Measurements from ENCODE around the gene RIC8A.

The RIC8A gene

DNA sequence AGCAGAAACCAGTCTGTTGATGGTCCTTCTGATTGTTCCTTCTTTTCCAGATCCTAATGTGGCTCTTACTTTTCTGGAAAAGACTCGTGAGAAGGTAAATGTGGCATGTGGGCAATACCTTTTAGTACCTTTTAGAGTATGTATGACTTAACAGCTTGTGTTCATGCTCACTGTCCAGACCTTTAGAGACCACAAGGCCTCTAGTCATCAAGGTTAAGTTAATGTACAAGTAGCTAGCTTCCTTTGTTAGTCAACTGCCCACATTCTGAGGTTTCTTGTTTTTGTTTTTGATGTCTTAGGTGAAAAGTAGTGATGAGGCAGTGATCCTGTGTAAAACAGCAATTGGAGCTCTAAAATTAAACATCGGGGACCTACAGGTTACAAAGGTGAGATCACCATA lies 36.9 kb downstream of the RIC8A start:
- DNase-seq (ENCODE audit: low spot score) = no peak

DNA sequence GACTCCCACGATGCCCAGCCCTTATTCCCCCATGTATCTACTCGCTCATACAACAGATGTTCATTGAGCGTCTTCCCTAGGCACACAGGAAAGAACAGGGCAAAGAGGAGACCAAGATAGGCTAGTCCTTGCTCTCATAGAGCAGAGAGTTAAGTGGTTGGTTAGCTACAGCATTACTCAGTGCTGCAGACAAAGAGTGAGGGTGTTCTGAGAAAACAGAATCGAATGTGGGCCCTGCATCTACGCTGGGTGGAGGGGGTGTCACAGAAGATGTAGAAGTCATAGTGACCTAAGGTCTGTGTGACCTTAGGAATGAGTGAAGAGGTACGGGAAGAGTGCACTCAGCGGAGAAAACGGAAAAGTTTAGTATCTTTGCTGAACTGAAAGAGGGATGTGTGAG lies 41.6 kb downstream of the RIC8A start:
- no peak for DNase-seq (ENCODE audit: low spot score)

GRCh38 chr11:250274-250673 lies 42.8 kb downstream of the RIC8A start:
- no peak for DNase-seq (ENCODE audit: low spot score)

- no peak for DNase-seq (ENCODE audit: low spot score)
Measured at GRCh38 chr11:250740-251299, 43.3 kb downstream of the RIC8A start.

GRCh38 chr11:251550-251949 lies 44.0 kb downstream of the RIC8A start:
- no peak for DNase-seq (ENCODE audit: low spot score)

DNA sequence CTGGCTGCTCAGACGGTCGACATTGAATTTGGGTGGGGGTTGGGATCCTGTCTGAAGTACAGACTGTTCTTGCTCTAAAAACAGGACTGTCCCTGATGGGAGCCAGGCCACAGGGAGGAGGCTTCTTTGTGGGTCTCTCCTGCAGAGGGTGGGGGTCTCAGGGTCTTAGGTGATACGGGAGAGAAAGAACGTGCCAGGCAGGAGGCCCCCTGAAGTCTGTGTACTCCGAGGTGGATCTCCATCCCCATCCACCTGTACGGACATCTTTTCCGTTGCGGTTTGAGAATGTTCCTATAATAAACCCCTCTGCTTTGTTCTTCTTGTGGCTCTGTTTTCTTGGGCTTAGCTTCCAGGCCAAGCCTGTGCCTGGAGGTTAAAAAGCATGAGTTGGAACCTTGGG lies 45.2 kb downstream of the RIC8A start:
- no peak for DNase-seq (ENCODE audit: low spot score)

DNA sequence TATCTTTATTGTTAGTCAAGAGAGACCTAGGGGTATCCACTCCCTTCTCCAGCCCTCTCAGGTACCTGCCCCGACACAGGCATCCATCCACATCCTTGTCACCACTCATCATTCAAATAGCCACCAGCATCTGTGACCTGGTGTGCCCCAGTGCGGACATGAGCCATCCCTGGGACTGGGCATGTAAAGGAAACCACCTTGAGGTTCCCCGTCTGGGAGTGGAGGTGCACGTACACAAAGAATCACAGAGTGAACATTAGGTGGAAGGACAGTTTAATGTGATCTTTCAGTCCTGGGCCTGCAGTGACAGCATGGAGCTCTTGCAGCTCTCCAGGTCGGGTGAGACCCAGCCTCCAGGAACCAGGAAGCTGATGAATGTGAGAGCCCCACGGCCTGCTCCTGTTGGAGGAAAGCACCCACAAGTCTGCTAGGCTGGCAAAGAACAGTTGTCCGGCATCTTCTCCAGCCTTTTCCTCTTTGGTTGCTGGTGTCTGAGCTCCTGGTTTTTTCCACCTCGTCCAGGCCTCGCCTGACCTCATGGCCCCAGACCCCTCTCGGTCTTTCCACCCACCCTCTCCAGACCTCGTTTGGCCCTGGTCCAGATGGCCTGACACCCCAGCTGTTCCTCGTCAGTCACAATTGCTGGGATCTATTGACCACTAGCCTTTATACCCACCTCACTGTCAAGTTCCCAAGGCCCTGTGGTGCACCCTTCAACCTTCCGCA lies 45.8 kb downstream of the RIC8A start:
- no peak for DNase-seq (ENCODE audit: low spot score)

- no peak for DNase-seq (ENCODE audit: low spot score)
Measured at GRCh38 chr11:253886-254270, 46.4 kb downstream of the RIC8A start.

- DNase-seq (ENCODE audit: low spot score) = no peak
Measured at GRCh38 chr11:255176-255575, 47.7 kb downstream of the RIC8A start.

- DNase-seq (ENCODE audit: low spot score) = no peak
Measured at GRCh38 chr11:255816-256215, 48.3 kb downstream of the RIC8A start.

DNA sequence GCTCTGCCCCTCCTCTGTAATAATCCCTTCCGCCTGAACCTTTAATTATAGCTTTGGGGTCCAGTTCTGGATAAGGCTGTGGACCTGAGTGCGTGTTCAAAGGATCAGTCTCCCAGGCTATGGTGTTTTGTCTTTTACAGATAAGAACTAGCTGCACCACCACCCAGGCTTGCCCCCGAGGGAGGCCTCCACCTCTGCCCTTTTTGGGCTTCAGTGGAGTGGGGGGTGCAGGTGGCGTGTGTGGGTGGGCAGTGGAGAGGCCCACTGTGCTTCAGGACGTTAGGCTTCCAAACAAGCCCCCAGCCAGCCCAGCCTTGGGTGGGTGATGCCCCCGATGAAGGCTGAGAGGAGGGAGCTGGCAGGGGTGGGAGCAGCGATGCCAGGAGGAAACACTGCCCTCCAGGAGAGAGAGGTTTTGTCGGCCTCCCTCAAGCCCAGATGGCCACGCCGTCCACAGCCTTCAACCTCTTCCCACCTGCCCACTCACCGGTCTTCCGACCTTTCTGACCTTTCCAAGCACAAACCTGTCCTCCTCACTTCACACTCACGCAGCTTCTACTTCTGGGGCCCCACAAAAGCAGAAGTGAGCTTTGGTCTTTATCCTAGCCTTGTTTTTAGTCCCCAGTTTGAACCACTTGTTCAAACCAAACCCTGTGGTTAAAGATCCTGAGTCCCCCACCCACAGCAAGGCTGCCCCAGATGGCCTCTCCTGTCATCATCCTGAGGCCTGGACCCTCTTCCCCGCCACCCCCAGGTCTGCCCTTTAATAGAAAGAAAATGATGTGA lies 49.6 kb downstream of the RIC8A start:
- no peak for DNase-seq (ENCODE audit: low spot score)

DNA sequence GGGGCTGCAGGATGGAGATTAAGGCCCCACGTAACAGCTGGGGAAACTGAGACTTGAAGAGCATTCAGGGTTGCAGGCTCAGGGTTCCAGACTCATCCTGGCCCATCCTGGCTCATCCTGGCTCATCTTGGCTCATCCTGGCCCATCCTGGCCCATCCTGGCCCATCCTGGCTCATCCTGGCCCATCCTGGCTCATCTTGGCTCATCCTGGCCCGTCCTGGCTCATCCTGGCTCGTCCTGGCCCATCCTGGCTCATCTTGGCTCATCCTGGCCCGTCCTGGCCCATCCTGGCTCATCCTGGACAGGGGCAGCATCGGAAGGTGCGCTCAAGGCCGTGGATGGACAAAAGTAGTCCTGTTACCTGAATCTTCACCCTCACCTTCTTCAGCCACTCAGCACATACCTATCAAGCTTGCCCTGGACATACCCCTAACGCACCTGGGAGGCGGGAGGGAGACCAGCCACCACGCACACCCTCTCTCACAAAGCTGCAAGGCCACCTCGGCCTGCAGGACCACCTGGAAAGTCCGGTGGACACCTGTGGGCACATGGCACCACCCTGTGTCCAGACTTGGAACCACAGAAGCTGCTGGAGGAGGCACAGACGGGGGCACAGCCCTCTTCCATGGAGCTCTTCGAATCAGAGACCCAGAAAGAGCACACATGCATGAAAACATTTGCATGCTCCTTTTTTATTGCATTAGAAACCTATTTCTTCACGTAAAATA lies 50.4 kb downstream of the RIC8A start:
- DNase-seq (ENCODE audit: low spot score) = no peak

- no peak for DNase-seq (ENCODE audit: low spot score)
Measured at GRCh38 chr11:259413-259812, 51.9 kb downstream of the RIC8A start.

DNA sequence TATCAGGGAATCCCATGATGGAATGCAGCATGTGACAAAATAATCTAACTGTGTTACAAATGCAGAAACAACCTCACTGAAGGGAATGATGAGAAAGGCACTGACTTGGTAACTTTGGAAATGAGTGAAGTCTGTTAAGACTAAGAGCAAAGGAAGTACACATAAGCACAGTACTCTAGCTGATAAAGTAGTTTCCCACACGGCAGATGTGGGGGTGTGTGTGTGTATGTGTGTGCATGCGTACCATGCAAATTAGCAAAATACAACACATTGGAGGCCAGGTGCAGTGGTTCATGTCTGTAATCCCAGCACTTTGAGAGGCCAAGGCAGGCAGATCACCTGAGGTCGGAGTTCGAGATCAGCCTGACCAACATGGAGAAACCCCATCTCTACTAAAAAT lies 54.1 kb downstream of the RIC8A start:
- no peak for DNase-seq (ENCODE audit: low spot score)

Data from SK-N-DZ (cell line).